SJCRH30 (cell line): ENCODE data around the gene MCIDAS. TPM values are rescaled to one million over a fixed set of nuclear protein-coding genes. Genes with fewer than 3 reads are reported as not detected.

Source experiments
- DNase-seq, 2 experiments: peaks; one replicate each; pipeline ENCODE4 v3.0.0-alpha.2; 2015 to 2020
- H3K27ac ChIP-seq: fragments of 250-450 bp; sonication (Bioruptor Pico); 2 replicates; pipeline ENCODE4 v1.5.1; 2020; ENCODE audit warnings: mild to moderate bottlenecking, moderate library complexity
- H3K27me3 ChIP-seq: fragments of 250-450 bp; sonication (Bioruptor Pico); 2 replicates; pipeline ENCODE4 v1.5.1; 2020; ENCODE audit warnings: mild to moderate bottlenecking, moderate library complexity
- H3K36me3 ChIP-seq: fragments of 250-450 bp; sonication (Bioruptor Pico); 2 replicates; pipeline ENCODE4 v1.5.1; 2020; ENCODE audit warnings: mild to moderate bottlenecking, moderate library complexity
- H3K4me1 ChIP-seq: fragments of 250-450 bp; sonication (Bioruptor Pico); 2 replicates; pipeline ENCODE4 v1.5.1; 2020; ENCODE audit warnings: mild to moderate bottlenecking, moderate library complexity
- H3K4me3 ChIP-seq: fragments of 250-450 bp; sonication (Bioruptor Pico); 2 replicates; pipeline ENCODE4 v1.5.1; 2020; ENCODE audit warnings: mild to moderate bottlenecking, moderate library complexity
- H3K9me3 ChIP-seq: fragments of 250-450 bp; sonication (Bioruptor Pico); replicated peaks from 2 replicates; pipeline ENCODE4 v1.5.1; 2020; ENCODE audit warnings: mild to moderate bottlenecking, moderate library complexity
- total RNA-seq: library from RNA; depleted of rRNA; stranded (reverse); fragments of >200 nt; shearing (Covaris generic); gene quantifications from 2 replicates; pipeline ENCODE4 v1.2.3, GENCODE V29; 2014; rRNA removed

The MCIDAS gene
- total RNA-seq, result 0.71 and 0.83 TPM in 2 replicates

DNA sequence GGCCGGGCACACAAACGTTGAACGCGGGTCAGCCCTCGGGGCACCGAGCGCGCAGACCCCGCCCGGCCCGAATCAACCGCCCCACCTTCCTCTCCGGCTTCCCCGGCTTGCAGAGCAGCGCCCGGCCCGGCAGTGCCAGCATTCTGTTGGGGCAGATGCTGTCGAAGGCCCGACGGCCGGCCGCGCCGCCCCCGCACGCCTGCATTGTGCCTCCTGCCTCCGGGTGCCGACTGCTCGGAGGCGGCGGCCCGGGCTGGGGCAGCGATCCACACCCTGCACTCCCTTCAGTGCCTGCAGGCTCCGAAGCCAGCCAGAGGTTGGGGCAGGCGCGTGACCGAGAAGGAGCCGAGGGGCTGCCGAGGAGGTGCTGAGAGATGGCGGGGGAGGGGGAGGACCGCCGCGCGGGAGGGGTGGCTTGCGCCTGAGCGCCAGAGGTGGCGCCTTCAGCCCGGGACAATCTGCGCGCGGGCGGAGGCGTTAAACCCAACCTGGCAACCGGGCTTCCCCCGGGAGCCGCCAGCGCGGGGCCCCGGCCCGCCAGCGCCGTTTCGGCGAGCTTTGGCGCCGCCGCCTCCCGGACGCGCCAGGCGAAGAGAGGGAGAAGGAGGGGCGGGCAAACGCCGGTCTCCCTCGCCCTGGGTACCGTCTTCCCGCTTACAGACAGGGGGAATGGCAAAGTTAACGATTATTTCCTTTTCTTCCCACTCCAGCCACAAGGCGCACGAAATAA is at the start of gene MCIDAS:
Gene MCIDAS (minus strand): TSS at position 382 of the 730 bp plus-strand sequence. CDS start 177 bp downstream, at position 205.
- DNase-seq, result peak; percentile 70 to 71
- no peaks in the 10 kb centered on the region for H3K27me3 ChIP-seq
- no peaks in the 10 kb centered on the region for H3K9me3 ChIP-seq

DNA sequence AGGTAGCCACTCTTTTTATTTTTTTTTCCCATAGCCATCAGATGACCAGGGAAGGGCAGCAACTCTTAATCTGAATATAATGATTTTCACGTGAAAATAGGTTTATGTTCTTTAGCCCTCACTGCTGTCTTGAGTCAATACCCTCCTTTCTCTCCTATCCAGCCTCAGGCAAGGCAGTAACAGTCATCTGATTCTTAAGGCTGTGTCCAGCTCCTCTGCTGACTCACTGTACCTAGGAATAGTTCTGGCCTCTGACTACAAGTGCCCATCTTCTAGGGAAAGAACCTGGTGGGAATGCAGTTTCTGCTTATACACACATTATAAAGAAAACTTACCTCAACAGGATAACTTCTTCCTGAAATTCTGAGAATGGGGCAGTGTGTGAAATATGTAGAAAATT is 49.7 kb upstream of the MCIDAS start:
- Histone ChIP-seq H3K9me3 (no peaks in the 10 kb centered on the region), H3K27ac (no peak overlapping the region), H3K4me3 (no peak overlapping the region), H3K36me3 (peaks cover 73% of the 10 kb centered on the region), H3K27me3 (no peaks in the 10 kb centered on the region), H3K4me1 (no peaks in the 10 kb centered on the region)
- DNase-seq, result no peak

More for the DNA sequence above, at the start of gene MCIDAS:
- Histone ChIP-seq H3K36me3 (no peaks in the 10 kb centered on the region), H3K4me3 (peak within 1 kb of the TSS; percentile 68), H3K27ac (no peak within 1 kb of the TSS; the same call in 1 of the 2 replicates), H3K4me1 (peaks cover 6% of the 10 kb centered on the region; the same call in 1 of the 2 replicates)

DNA sequence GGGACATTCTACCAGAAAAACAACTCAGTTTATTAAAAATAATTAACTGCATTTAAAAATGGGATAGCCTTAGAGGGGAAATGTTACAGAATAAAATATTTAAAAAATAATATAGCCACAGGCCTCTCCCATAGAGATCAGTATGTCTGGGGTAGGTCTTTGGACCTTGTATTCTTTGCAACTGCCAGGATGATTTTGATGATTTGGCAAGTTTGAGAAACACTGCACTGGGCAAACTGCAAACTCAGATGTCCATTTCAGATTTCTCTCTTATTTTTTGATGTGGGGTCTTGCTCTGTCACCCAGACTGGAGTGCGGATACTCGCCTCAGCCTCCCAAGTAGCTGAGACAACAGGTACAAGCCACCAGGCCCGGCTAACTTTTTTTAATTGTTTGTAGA is 31.2 kb upstream of the MCIDAS start:
- DNase-seq, result no peak
- Histone ChIP-seq H3K4me3 (no peak overlapping the region), H3K9me3 (no peaks in the 10 kb centered on the region), H3K27me3 (no peaks in the 10 kb centered on the region), H3K36me3 (peaks cover 47% of the 10 kb centered on the region), H3K27ac (no peak overlapping the region), H3K4me1 (no peaks in the 10 kb centered on the region)

DNA sequence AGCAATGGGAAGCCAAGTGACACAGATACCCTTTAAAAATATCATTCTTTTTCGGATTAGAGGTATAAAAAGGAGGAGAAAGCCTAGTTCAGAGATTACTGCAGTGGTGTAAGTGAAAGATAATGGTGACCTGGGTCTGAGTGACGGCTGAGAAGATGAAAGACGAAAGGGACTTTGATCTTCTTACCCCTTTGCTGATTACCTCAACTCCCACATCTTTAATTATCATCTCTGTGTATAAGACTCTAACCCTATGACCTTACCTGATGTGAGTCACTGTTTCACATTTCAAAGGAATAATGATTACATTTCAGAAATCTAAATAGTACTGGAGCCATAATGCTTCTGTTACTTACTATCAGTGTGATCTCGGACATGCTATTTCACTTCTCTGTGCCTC is 27.7 kb upstream of the MCIDAS start:
- Histone ChIP-seq H3K27me3 (no peaks in the 10 kb centered on the region), H3K4me1 (no peaks in the 10 kb centered on the region), H3K4me3 (no peak overlapping the region), H3K9me3 (no peaks in the 10 kb centered on the region), H3K36me3 (peaks cover 28% of the 10 kb centered on the region), H3K27ac (no peak overlapping the region)
- DNase-seq, result no peak

DNA sequence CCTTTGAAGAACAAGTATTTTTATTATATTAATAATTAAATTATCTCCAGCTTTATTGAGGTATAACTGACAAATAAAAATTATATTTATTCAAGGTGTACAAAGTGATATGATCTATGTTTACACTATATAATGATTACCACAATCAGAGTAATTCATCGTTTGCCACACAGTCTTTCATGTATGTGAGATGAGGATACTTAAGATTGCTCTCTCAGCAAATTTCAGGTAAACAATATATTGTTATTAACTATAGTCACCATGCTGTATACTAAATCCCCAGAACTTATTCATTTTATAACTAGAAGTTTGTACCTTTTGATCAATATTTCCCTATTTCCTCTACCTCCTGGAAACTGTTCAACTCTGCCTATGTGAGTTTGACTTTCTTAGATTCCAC is 22.9 kb upstream of the MCIDAS start:
- H3K36me3 ChIP-seq, result peaks cover 2% of the 10 kb centered on the region
- H3K4me3 ChIP-seq, result no peak overlapping the region
- H3K27ac ChIP-seq, result no peak overlapping the region
- DNase-seq, result no peak
- no peaks in the 10 kb centered on the region for H3K4me1 ChIP-seq
- no peaks in the 10 kb centered on the region for H3K27me3 ChIP-seq
- no peaks in the 10 kb centered on the region; the same call in 1 of the 2 replicates for H3K9me3 ChIP-seq

DNA sequence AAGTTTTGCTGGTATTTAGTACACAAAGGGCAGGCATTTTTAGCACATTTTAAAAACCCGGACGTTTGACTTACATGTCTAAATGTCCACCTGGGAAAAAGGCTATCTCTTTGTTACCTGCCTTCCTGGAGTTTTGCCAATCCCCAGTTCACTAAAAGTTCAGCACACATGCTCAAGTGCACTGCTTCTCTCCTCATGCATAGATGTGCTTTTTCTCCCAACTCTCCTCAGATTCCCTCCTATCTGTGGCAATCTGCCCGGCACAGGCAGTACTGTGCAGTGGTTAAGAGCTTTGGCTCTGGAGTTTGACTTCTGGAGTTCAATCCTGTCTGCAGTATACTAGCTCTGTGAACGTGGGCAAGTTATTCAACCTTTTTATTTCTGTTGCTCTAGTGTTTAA is 14.6 kb upstream of the MCIDAS start:
- peaks cover 7% of the 10 kb centered on the region for H3K4me1 ChIP-seq
- H3K36me3 ChIP-seq, result no peaks in the 10 kb centered on the region
- no peaks in the 10 kb centered on the region for H3K9me3 ChIP-seq
- H3K4me3 ChIP-seq, result no peak overlapping the region
- DNase-seq, result no peak
- H3K27me3 ChIP-seq, result no peaks in the 10 kb centered on the region; the same call in 1 of the 2 replicates
- H3K27ac ChIP-seq, result no peak overlapping the region

DNA sequence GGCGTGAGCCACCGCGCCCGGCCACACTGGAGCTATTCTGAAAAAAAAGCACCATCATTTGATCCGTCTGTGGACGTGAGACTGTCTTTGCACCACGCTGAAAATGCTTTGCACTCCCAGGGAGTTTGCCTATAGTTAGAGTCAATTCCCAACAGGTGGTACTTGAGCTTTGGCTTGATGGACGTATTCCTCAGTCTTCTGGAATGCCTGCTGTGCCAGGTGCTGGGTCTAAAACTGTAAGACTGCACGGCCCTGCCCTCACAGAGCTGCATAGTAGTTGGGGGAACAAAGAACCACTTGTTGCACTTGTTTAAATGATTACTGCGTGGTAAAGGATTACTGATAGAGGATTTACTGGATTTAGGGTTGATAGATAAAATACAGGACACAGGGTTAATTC is 9.7 kb upstream of the MCIDAS start:
- H3K27me3 ChIP-seq, result no peaks in the 10 kb centered on the region; the same call in 1 of the 2 replicates
- peak; percentile 75 to 86 for DNase-seq
- H3K27ac ChIP-seq, result no peak overlapping the region
- peaks cover 13% of the 10 kb centered on the region for H3K4me1 ChIP-seq
- no peaks in the 10 kb centered on the region for H3K36me3 ChIP-seq
- no peaks in the 10 kb centered on the region for H3K9me3 ChIP-seq
- H3K4me3 ChIP-seq, result no peak overlapping the region

DNA sequence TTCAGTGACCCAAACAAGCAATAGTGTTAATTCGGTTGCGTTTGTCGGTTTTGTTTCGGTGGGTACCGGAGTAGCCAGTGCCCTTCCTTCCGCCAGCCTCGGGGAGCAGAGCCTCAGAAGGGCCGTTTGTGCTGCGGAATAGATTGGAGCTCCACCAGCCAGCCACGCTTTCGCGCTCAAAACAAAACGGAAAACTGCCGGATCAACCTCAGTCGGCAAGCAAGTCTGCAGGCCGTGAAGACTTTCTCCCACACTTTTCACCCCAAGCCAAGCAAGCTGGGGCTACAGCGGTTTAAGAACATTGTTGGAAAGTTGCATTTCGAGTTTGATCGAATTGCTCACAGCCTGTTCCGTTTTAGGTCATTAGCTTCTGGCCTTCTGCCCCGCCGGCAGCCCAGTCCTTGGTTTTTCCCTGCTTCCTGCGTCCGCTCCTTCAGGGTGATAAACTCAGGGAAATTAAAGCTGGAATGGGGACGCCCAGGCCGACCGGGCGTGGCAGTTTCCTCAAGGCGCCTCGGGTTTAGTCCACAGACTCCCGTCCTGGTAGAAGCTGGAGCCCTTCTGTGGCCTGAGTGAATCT is 7.1 kb upstream of the MCIDAS start:
- Histone ChIP-seq H3K27ac (no peak overlapping the region), H3K9me3 (no peaks in the 10 kb centered on the region), H3K4me1 (peaks cover 16% of the 10 kb centered on the region), H3K27me3 (no peaks in the 10 kb centered on the region; the same call in 1 of the 2 replicates), H3K36me3 (no peaks in the 10 kb centered on the region), H3K4me3 (peak overlapping the region; percentile 63)
- no peak for DNase-seq

DNA sequence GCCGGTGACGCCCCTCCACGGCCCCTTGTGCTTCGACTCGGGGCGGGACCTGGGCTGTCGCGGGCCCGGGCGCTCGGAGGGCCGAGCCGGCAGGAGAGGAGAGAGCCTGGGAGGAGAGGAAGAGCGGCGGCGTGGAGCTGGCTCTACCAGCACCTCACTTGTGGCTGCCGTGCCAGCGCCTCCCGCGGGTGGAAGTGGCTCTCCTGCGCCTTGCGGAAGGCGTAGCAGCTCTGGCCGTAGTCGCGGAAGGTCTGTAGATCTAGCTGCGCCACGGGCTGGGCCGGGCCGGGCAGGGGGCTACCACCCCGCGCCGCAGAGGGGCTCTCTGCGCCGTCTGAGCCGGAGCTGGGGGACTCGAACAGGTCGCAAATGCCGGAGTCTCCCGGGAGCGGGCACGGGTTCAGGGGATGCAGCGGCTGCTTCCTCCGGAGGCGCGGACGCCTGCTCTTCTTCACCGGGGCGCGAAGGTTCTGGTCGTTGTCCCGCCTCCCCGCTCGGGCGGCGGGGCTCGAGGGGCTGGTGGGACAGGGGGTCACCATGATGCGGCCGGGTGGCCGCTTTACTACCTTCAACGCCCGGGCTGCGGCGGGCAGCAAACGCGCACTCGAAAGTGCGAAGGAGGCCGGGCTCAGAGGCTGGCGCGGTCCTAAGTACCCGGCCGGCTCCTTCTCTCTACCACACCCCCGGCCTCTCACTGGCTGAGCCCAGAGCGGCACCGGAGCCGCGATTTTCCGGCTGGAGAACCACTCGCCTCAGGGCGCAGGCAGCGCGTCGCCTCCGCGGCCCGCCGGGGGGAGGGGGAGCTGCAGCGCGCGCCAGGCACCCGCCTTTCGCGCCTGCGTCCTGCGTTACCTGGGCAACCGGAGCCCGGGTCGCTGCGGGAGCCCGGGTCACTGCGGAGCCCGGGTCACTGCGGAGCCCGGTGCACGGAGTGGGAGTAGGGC is 6.1 kb upstream of the MCIDAS start, which contains the start of gene CCNO:
Gene CCNO (minus strand): TSS at position 624 of the 944 bp plus-strand sequence. CDS start 85 bp downstream, at position 539.
- no peaks in the 10 kb centered on the region for H3K9me3 ChIP-seq
- no peaks in the 10 kb centered on the region for H3K27me3 ChIP-seq
- peak; percentile 70 to 72 for DNase-seq
- no peak within 1 kb of the TSS for H3K27ac ChIP-seq
- peaks cover 16% of the 10 kb centered on the region for H3K4me1 ChIP-seq
- H3K4me3 ChIP-seq, result peak within 1 kb of the TSS; percentile 63
- no peaks in the 10 kb centered on the region for H3K36me3 ChIP-seq

DNA sequence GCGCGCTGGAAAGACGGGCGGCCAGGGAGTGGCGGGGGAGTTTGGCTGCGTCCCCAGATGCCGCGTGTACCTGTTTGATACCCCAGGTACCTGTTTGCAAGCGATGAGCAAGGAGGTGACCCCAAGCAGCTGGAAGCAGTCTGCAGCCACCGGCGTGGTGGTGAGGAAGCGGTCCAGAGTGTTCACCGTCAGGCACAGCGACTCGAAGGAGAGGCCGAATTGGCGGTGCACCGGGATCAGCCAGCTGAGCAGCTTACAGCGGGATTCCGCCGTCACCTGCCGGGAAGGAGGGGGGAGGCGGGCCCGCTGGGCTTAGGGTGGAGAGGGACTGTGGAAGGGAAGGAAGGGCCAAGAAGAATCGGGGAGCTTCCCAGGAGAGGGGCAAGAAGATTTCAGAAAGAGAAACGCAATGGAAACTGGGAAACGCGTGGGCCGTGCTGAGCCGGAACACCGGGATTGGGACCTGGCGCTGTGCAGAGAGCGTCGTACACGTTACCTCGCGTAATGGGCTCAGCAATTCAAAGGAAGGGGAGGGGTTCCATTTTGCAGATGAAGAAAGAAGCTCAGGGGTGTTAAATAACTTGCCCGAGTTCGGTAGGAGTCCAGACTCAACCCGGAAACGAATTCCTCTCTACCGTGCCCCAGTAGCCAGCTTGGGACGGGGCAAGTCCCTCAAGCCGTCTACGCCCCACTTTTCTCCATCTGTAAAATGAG is 5.3 kb upstream of the MCIDAS start:
- H3K27ac ChIP-seq, result no peak overlapping the region
- H3K4me1 ChIP-seq, result peaks cover 18% of the 10 kb centered on the region
- peak overlapping the region; percentile 63 for H3K4me3 ChIP-seq
- H3K36me3 ChIP-seq, result no peaks in the 10 kb centered on the region
- no peaks in the 10 kb centered on the region for H3K9me3 ChIP-seq
- DNase-seq, result peak; percentile 27 to 47
- no peaks in the 10 kb centered on the region for H3K27me3 ChIP-seq

DNA sequence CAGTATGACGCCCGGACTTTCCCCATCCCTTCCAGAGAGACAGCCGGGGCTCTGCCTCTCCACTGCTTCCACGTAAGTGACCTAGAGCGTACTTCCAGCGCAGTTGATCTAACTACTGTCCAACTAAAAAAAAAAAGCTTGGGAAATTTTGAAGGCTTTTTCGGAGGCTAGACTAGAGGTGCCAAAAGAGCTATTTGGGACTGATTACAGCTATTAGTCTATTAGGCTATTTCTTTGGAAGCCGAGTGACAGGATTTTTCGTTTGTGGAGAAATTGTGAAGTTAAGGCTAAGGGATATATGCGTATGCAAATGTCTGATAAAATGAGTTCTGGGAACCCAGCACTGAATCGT is 4.8 kb upstream of the MCIDAS start:
- peak overlapping the region; percentile 63 for H3K4me3 ChIP-seq
- peaks cover 13% of the 10 kb centered on the region for H3K4me1 ChIP-seq
- peak in 1 of 2 experiments; percentile 40 for DNase-seq
- no peaks in the 10 kb centered on the region for H3K27me3 ChIP-seq
- H3K36me3 ChIP-seq, result no peaks in the 10 kb centered on the region
- H3K27ac ChIP-seq, result no peak overlapping the region
- no peaks in the 10 kb centered on the region for H3K9me3 ChIP-seq

DNA sequence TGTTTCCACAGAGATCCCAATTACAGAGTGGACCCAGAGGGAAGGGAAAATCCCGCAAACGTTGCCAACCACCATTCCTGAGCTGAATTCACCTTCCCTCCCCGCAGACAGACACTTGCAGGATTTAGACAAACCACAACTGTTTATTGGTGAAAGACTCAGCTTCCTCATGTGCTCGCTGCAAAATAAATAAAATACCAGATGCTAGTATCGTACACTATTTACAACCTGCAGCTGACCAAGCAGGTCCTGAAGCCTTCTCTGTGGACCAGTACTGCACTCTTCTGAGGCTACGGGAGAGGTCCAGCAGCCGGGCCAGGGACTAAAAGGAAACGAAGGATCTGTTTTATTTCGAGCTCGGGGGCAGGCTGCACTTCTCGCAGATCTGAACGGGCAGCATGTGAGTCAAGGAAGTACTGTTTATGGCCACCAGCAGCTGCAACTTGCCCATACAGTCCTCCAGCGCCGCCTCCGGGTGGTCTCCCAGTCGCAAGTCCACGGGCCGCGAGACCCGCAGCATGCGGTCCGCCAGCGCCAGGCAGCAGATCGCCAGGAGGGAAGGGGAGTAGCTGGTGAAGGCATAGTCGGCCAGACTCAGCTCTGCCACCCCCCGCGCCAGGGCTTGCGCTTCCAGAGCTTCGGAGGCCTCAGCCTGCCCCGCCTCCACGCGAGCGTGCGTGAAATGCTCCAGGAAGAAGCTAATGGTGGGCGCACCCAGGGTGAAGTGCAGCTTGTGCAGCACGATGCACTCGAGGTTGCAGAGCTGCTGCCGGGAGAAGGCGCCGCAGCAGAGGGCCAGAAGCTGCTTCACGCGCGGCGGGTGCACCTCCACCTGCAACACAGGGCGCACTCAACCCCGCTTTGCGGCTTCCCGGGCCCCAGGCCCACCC is 4.2 kb upstream of the MCIDAS start:
- no peaks in the 10 kb centered on the region for H3K36me3 ChIP-seq
- peak overlapping the region; percentile 63 for H3K4me3 ChIP-seq
- H3K9me3 ChIP-seq, result no peaks in the 10 kb centered on the region
- no peaks in the 10 kb centered on the region for H3K27me3 ChIP-seq
- DNase-seq, result peak; percentile 69
- H3K4me1 ChIP-seq, result peaks cover 7% of the 10 kb centered on the region
- H3K27ac ChIP-seq, result no peak overlapping the region

DNA sequence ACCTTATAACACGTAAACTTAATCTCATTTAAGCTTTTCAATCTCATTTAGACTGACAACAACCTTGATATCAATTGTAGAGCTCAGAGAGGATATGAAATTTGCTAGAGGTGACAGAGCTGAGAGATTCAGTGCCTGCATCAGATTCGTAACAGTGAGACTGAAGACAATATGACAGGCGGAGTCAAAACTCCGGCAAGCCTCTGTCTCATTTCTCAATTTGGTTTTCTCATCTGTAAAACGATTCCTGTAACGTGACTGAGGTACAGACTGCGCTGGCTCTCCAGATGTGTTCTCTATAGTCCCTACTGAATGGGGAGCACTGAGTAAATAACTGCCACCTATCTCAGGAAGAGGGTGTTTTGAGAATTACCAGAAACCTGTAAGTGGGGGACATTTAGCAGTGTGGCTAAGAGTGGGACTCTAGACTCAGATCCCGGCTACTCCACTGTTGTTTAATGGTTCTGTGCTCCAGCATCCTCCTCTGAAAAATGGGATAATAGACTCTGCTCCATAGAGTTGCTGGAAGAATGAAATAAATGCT is 3.0 kb upstream of the MCIDAS start:
- no peak for DNase-seq
- H3K27ac ChIP-seq, result no peak overlapping the region
- H3K9me3 ChIP-seq, result no peaks in the 10 kb centered on the region
- H3K4me1 ChIP-seq, result peaks cover 6% of the 10 kb centered on the region; the same call in 1 of the 2 replicates
- H3K27me3 ChIP-seq, result no peaks in the 10 kb centered on the region
- H3K4me3 ChIP-seq, result no peak overlapping the region
- no peaks in the 10 kb centered on the region for H3K36me3 ChIP-seq
